COLO829 (cell line): Measurements from ENCODE around the gene LYPD5.
"Not testable (repeated sequence)": the region's sequence is repeated elsewhere in the genome, so short reads cannot be mapped to it uniquely, and the experiment has no call there.

Experiments used
- DNase-seq: peaks from one replicate; pipeline ENCODE4 v3.0.0; 2012; ENCODE audit warnings: low spot score

The LYPD5 gene, protein sequence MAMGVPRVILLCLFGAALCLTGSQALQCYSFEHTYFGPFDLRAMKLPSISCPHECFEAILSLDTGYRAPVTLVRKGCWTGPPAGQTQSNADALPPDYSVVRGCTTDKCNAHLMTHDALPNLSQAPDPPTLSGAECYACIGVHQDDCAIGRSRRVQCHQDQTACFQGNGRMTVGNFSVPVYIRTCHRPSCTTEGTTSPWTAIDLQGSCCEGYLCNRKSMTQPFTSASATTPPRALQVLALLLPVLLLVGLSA

DNA sequence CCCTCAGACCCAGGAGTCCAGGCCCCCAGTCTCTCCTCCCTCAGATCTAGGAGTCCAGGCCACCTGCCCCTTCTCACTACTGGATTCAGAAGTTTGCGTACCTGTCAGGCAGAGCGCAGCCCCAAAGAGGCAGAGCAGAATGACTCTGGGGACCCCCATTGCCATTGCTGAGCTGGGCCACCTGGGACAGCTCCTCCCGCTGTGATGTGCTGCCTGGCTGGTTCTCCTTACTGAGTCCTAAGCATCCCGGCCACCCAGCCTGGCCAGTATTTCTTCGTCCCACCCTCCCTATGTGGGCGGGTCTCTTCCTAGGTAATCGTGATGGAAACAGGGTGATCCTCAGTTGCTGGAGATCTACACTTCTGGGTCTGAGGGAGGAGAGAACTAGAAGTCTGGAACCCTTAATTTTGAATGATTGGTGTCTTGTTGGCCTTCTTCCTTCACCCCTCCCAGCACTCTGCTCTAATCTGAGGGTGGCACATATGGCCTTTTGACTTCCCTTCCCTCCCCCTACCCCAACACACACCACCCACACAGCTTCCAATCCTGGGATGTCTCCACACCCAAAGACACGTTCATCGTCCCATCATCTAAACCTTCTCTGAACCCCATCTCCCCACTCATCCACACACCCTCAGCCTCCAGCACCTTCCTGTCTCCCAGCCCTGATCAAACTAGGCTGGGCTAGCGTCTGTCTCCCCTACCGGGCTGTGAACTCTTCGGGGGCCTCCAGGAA, at the start of gene LYPD5:
LYPD5 (minus strand) TSS at position 232 of the 736 bp plus-strand sequence; CDS start at position 165, 67 bp downstream.
- DNase-seq = no peak

DNA sequence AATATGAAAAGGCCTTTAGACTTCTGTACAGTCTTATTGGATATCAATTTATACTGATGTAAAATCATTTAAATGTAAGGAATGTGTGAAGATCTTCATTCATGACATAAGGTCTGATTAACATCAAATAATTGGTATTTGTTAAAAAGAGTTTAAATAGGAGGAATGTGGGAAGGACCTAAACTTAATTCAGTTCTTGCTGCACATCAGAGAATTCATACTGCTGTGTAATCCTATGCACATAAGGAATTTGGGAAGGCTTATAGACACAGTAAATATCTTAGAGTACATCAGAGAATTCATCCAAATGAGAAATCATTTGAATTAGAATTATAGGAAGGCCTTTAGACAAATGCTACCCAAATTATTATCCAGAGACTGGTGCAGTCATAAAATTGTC, 46.6 kb upstream of the LYPD5 start:
- no peak for DNase-seq

DNA sequence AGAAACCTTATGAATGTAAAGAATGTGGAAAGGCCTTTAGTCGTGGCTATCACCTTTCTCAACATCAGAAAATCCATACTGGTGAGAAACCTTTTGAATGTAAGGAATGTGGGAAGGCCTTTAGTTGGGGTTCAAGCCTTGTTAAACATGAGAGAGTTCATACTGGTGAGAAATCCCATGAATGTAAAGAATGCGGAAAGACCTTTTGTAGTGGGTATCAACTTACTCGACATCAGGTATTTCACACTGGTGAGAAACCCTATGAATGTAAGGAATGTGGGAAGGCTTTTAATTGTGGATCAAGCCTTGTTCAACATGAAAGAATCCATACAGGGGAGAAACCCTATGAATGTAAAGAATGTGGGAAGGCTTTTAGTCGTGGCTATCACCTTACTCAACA, 45.6 kb upstream of the LYPD5 start:
- no peak for DNase-seq

DNA sequence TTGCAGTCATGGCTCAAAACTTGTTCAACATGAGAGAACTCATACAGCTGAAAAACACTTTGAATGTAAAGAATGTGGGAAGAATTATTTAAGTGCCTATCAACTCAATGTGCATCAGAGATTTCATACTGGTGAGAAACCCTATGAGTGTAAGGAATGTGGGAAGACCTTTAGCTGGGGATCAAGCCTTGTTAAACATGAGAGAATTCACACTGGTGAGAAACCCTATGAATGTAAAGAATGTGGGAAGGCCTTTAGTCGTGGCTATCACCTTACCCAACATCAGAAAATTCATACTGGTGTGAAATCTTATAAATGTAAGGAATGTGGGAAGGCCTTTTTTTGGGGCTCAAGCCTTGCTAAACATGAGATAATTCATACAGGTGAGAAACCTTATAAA, 45.0 kb upstream of the LYPD5 start:
- DNase-seq = no peak

- DNase-seq = no peak
Observed at GRCh38 chr19:43842007-43842406, 39.8 kb upstream of the LYPD5 start.

DNA sequence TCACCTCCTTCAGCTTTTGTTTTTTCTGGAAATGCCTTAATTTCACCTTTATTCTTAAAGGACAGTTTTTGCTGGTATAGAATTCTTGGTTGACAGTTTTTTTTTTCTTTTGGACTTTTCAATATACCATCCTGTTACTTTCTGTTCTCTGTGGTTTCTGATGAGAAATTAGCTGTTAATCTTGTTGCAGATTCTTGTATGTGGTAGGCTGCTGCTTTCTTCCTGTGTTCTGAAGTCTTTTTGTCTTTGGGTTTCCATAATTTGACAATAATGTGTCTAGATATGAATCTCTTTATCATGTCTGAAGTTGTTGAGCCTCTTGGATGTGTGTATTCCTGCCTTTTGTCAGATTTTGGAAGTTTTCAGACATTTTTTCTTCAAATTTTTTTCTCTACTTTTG, 36.9 kb upstream of the LYPD5 start:
- no peak for DNase-seq

DNA sequence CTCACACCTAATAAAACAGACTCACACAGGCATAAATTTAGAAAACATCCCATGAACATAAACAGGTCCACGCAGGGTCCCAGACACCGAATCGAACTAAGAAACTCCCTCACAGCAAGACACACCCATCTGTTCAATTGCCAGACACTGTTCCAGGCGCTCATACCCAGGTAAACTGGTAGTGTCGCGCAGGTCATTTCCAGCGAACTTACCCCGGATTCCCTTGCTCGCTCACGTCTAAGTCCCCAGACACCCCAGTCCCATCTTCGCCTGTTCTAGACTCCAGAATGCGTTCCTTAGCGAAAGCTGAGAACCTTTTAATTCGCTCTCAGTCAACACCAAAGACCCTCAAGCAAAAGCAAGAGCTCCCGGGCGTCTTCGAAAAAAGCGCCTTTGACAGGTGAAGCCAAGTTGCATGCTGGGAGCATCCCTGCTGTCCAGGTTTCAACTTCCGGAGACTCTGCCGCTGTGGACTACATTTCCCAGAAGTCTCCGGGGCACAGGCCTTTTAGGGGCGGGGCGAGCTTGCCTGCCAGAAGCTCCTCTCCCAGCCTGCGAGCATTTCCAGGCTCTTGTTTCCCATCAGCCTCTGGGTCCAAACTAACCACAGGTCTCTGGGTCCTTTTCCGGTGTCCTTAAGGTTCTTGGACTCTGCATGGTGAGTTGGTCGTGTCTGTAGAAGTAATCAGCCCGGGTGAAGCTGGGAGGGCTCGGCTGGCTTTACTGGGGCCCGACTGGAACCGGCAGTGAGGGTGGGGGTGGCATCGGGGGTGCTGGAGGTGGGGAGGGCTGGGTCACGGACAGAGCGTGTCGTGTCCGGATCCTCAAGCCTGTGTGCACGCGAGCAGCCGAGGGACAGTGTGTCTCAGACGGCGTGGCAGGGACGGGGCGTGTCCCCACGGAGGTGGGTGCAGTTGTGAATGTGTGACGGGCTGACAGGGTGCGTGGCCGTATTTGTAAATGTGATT, 24.8 kb upstream of the LYPD5 start, which contains the start of gene ZNF283:
ZNF283 (plus strand) TSS at position 535 of the 968 bp plus-strand sequence. CDS start 6,184 bp downstream, outside the sequence.
- peak; percentile 82 for DNase-seq

DNA sequence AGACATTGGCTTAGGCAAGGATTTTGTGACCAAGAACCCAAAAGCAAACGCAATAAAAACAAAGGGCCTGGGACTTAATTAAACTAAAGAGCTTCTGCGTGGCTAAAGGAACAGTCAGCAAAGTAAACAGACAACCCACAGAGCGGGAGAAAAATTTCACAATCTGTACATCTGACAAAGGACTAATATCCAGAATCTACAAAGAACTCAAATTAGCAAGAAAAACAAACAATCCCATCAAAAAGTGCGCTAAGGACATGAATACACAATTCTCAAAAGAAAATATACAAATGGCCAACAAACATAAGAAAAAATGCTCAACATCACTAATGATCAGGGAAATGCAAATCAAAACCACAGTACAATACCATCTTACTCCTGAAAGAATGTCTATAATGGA, 22.3 kb upstream of the LYPD5 start:
- not testable (repeated sequence) for DNase-seq

- not testable (repeated sequence) for DNase-seq
Observed at GRCh38 chr19:43823856-43824255, 21.6 kb upstream of the LYPD5 start.

DNA sequence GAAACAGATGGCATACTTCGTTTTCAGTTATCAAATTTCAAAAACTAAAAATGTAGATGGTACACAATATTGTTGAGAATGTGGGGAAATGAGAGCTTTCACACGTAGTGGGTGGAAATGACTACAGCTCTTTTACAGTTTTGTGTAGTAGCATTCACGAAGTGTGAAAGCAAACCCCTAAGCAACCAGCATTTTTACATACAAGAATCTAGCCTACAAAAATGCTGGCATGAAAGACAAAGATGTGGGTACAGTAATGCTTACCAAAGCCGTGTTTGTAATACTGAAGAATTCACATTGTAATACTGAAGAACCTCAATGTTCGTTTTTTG, 18.6 kb upstream of the LYPD5 start:
- DNase-seq = no peak

DNA sequence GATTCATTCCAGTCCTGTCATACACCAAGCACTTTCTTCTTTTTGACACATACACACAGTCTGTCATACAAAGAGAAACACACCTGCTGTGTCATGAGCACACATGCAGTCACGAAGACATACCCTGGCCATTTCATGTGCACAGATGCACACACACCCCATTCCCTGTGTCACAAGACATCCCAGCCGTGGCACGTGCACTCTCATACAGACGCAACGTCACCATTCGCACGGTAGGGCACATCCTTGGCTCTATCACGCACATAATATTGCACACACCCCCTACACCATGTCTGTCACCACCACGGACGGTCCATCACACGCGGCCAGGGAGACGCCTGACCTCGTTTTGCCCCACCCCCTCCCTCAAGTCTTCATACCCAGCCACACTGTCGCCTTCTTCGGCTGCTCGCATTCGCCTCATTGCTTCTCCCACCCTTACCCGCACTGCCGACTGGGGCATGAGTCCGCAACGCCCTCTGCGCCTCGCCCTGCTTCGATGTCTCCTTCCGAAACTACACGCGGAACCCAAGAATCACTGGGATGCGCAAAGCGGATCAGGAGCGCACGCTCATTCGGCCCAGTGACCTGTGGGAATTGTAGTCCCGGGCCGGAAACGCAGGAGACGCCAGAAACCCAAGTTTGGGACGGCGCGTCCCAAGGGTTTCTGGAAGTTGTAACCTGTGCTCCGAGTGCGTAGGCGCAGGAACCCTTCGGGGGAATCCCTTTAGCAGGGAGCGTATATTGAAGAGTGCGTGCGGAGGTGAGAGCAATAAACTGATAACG, 18.0 kb upstream of the LYPD5 start:
- DNase-seq = peak; percentile 51

DNA sequence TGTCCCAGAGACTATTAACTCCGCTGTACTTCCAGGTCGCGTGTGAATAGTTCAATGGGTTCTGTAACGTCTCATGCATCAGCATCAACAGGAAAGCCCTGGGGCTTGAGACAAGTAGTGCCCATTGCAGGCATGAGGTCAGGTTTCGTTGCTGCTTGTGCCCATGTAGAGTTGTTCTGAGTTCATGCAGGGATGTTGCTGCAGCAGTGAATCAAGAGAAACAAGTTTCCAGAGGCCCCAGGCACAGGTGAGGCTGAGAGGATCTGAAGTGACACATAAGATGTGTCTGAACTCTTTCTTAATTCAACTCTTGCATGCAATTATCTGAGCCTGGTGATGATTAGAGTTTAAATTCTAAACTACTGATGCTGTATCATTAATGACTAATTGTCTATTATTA, 16.3 kb upstream of the LYPD5 start:
- no peak for DNase-seq

DNA sequence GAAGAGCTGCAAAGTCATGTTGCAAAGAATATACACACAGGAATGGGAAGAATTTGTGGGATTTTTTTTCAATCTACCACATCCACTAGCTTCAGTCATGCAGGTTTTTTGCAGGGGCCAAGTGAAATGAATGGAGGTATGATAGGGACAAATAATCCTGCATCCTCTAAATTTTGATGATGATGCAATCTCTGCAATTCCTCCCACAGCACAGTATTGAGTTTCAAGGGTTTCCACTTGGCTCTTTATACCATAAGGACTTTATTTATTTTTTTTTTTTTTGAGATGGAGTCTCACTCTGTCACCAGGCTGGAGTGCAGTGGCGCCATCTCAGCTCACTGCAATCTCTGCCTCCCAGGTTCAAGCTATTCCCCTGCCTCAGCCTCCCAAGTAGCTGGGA, 15.2 kb upstream of the LYPD5 start:
- not testable (repeated sequence) for DNase-seq

DNA sequence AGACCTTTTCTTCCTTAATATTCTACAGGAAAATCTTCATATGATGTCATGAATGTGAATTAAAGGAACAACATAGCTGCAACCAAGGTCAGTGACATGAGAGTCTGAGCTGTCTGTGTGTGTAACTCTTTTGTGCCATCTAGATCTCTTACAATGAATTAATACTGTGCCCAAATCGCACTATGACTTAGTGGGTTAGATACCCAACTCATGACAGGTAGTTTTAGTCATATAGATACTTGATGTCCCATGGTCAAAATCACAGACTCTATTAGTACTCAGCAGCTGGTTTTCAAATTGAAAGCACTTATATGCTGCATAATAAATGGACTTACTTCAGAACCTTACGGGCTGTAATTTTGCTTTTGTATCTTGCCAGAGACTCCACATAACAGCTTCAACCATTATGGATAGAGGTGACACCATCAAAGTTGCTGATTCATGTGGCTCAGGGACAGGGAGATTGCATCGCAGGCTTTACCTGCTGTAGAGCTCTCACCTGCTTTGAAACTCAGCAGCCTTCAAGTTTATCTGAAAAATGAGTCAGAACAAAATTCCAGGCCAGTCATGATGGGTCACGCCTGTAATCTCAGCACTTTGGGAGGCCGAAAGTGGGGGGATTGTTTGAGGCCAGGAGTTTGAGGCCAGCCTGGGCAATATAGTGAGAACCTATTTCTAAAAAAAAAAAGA, 12.6 kb upstream of the LYPD5 start:
- DNase-seq = no peak

- DNase-seq = no peak
Observed at GRCh38 chr19:43812688-43813087, 10.4 kb upstream of the LYPD5 start.

- no peak for DNase-seq
Observed at GRCh38 chr19:43812259-43812658, 10.0 kb upstream of the LYPD5 start.

DNA sequence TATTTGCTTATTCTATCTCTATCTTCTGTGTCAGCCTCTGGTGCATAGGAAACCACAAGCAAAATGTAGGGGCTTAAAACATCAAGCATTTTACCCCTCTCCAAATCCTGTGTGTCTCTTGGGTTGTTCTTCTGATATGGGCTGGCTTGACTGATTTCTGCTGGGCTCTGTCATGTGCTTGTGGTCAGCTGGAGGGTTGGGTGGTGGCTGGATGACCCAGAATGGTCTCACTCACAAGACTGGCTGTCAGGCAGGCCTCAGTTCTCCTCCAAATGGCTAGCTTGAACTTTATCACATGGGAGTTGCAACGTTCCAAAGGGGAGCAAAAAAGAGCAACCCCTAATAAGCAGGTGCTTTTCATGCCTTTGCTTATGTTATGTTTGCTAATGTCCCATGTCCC, 9.6 kb upstream of the LYPD5 start:
- DNase-seq = no peak

DNA sequence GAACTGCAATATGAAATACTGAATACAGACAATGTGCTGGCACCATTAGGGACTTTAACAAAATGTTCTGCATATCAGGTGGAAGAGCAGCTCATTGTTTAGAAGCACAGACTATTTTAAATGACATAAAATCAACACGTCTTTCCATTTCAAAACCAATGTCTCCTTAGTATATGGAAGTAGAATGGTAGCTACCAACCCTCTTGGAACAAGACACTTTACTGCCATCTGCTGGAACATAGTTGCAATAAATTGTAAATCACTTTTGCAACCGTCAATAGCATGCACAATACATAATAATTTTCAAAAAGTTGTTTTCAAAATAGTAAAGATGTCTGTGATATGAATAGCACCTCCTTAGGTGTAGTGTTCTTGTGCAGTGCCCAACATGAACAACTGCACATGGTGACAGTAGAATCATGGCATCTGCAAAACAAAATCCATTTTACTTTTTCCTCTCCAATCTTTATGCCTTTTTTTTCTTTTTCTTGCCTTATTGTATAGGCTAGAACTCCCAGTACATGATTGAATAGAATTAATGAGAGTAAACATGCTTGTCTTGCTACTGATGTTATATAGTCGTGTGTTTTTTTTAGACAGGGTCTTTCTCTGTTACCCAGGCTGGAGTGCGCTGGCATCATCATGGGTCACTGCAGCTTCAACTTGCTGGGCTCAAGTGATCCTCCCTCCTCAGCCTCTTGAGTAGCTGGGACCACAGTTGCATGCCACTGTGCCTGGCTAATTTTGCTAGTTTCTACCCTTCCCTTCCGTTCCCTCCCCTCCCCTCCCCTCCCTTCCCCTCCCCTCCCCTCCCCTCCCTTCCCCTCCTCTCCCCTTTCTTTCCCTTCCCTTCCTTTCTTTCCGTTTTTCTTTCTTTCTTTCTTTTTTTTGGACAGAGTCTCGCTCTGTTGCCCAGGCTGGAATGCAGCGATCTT, 7.8 kb upstream of the LYPD5 start:
- DNase-seq = peak; percentile 51

DNA sequence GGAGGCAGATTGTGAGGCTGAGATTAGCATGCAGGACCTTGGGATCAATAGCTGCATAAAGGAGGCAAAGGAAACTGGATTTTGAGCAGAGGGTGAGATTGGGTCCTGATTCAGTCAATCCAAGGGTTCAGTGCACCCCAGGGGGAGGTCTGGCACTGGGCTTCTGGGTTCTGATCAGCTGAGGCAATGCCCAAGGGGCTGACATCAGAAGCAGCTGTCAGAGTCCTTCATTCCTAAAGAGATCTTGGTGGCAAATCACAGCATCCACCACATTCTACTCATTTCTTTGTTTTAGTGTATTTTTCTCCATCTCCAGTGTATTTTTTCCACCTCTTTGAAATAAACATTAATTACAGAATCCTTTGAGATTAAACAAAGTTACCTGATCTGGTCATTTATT, 5.4 kb upstream of the LYPD5 start:
- no peak for DNase-seq

GRCh38 chr19:43806848-43807247, 4.6 kb upstream of the LYPD5 start:
- DNase-seq = peak; percentile 38
